ENCODE results near the gene ADM5. TPM values are rescaled to one million over a fixed set of nuclear protein-coding genes. Genes with fewer than 3 reads are reported as not detected.

The ADM5 gene
- total RNA-seq, 1 donor from 2014 or later: 3.2 TPM

DNA sequence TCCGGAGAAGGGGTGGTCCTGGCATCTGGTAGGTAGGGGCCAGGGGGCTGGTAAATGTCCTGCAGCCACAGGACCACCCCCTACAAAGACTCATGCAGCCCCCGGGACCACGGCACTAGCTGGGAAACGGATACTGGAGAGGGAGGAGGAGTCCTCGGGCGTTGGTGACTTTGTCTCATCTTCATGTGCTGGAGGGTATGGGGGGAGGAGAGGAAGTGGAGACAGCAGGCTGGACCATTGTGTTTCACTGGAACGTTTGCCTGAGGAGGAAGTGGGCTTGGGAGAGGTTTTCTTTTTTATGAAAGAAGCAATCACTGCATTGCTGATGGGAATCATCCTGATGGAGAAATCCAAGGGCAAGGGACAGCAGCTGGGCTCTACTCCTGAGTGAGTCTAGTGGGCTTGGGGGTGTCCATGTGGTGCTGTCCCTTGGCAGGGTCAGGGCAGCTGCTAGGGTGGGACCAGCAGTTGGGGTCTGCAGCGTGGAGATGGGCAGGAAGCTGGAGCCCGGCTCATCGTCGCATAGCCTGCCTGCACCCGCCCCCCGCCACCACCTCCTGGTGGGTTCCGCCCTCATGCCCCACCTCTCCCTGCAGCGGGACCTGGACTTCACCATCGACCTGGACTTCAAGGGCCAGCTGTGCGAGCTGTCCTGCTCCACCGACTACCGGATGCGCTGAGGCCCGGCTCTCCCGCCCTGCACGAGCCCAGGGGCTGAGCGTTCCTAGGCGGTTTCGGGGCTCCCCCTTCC, 1.7 kb upstream of the ADM5 start:
- peaks cover 10% of the 10 kb centered on the region for H3K4me1 Mint-ChIP-seq (ENCODE audit: low read depth, unreplicated experiment)
- no peak for DNase-seq
- no peak for TF ChIP-seq CTCF (IDR thresholded peaks at IDR 0.05; ENCODE audit: partially characterized antibody, unreplicated experiment)
- no peaks in the 10 kb centered on the region for H3K36me3 Mint-ChIP-seq (ENCODE audit: unreplicated experiment)
- peak overlapping the region; percentile 36 for H3K4me3 Mint-ChIP-seq (ENCODE audit: unreplicated experiment)
- H3K9me3 Mint-ChIP-seq (ENCODE audit: unreplicated experiment): peaks cover 17% of the 10 kb centered on the region
- peak overlapping the region; percentile 67 for H3K27ac Mint-ChIP-seq (ENCODE audit: unreplicated experiment)
- peaks cover 20% of the 10 kb centered on the region for H3K27me3 Mint-ChIP-seq (ENCODE audit: unreplicated experiment)

- Mint-ChIP-seq H3K9me3 (ENCODE audit: unreplicated experiment) (peaks cover 17% of the 10 kb centered on the region), H3K27me3 (ENCODE audit: unreplicated experiment) (peaks cover 20% of the 10 kb centered on the region), H3K4me1 (ENCODE audit: low read depth, unreplicated experiment) (peaks cover 10% of the 10 kb centered on the region), H3K27ac (ENCODE audit: unreplicated experiment) (no peak overlapping the region), H3K4me3 (ENCODE audit: unreplicated experiment) (peak overlapping the region; percentile 10), H3K36me3 (ENCODE audit: unreplicated experiment) (no peaks in the 10 kb centered on the region)
- DNase-seq: no peak
- no peak for TF ChIP-seq CTCF (IDR thresholded peaks at IDR 0.05; ENCODE audit: partially characterized antibody, unreplicated experiment)
These were observed 762 bp upstream of the ADM5 start for GRCh38 chr19:49688531-49689132.

DNA sequence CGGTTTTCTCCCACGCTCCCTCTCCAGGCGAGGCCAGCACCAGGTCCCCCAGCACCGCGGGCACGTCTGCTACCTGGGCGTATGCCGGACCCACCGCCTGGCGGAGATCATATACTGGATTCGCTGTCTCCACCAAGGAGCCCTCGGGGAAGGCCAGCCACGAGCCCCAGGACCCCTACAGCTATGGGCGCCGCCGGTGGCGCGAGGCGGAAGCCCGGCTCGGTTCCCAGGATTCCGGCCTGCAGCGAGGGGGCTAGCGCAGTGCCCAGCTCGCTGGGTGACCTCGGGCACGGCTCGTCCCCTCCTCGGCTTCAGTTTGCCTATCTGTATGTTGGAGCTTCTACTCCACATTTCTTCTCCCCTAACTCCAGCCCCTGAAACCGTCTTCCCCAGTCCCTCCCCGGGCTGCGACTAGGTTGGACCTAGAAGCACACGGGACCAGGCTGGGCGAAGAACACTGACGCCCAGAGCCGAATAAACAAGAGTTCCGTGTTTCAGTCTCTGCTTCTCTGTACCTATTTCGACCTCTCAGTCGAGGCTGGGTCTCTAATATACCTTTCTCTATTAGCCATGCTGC, 773 bp downstream of the ADM5 start:
- H3K4me1 Mint-ChIP-seq (ENCODE audit: low read depth, unreplicated experiment): peaks cover 10% of the 10 kb centered on the region
- peaks cover 19% of the 10 kb centered on the region for H3K9me3 Mint-ChIP-seq (ENCODE audit: unreplicated experiment)
- peak overlapping the region; percentile 98 for H3K27ac Mint-ChIP-seq (ENCODE audit: unreplicated experiment)
- H3K4me3 Mint-ChIP-seq (ENCODE audit: unreplicated experiment): peak overlapping the region; percentile 99
- no peak for TF ChIP-seq CTCF (IDR thresholded peaks at IDR 0.05; ENCODE audit: partially characterized antibody, unreplicated experiment)
- peaks cover 20% of the 10 kb centered on the region for H3K27me3 Mint-ChIP-seq (ENCODE audit: unreplicated experiment)
- no peaks in the 10 kb centered on the region for H3K36me3 Mint-ChIP-seq (ENCODE audit: unreplicated experiment)
- DNase-seq: no peak

DNA sequence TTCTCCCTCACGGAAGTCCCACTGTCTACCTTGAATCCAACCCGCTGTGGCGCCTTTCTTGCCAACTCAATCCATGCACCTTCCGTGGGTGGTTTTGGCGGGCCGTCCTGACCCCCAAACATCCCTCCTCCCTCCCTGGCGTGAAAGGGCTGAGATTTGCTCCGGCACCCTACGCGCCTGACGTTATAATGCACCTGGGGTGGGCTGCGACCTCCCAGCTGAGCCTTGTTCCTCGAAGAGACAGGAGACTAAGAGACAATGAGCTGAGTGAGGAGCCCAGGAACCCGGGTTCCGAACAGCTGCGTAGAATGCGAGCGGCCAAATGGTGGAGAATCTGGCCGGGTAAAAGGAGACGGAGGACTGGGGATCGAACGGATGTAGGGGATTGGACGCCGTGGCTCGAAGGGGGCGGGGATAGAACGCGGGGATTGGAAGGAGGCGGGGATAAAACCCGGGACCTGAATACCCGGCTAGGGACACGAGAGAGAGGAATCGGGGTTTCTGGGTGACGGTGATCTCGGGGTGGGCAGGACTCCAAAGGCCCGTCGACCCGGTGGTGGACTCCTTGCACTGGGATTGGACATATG, 1.4 kb downstream of the ADM5 start, which contains the start of gene CPT1C:
Gene CPT1C, plus strand, starts transcription at position 461 of the 587 bp plus-strand sequence. CDS start 1,137 bp downstream, outside the sequence.
- Mint-ChIP-seq H3K27ac (ENCODE audit: unreplicated experiment) (peak within 1 kb of the TSS; percentile 98), H3K4me3 (ENCODE audit: unreplicated experiment) (peak within 1 kb of the TSS; percentile 99), H3K9me3 (ENCODE audit: unreplicated experiment) (peaks cover 17% of the 10 kb centered on the region), H3K4me1 (ENCODE audit: low read depth, unreplicated experiment) (peaks cover 10% of the 10 kb centered on the region), H3K27me3 (ENCODE audit: unreplicated experiment) (peaks cover 18% of the 10 kb centered on the region), H3K36me3 (ENCODE audit: unreplicated experiment) (no peaks in the 10 kb centered on the region)
- no peak for TF ChIP-seq CTCF (IDR thresholded peaks at IDR 0.05; ENCODE audit: partially characterized antibody, unreplicated experiment)
- peak; percentile 93 for DNase-seq
